ENCODE measurements around the gene RAPSN. TPM values are rescaled to one million over a fixed set of nuclear protein-coding genes. Genes with fewer than 3 reads are reported as not detected.

The RAPSN gene
- total RNA-seq, 1 experiment from 2014 or later = 1.0 TPM

GRCh38 chr11:47430524-47430923, 18.4 kb downstream of the RAPSN start:
- Histone ChIP-seq H3K27ac (ENCODE audit: low read depth, low read length, poor library complexity, severe bottlenecking) (no peak overlapping the region), H3K4me1 (ENCODE audit: insufficient read depth, low read length, poor library complexity, severe bottlenecking) (peaks cover under 1% of the 10 kb centered on the region), H3K36me3 (ENCODE audit: insufficient read depth, low read length, poor library complexity, severe bottlenecking) (no peaks in the 10 kb centered on the region), H3K27me3 (replicated peaks; ENCODE audit: insufficient read depth, low read depth, low read length, poor library complexity) (no peaks in the 10 kb centered on the region), H3K4me3 (ENCODE audit: low read depth, low read length, poor library complexity, severe bottlenecking) (no peak overlapping the region), H3K9me3 (ENCODE audit: low read depth, low read length, poor library complexity, severe bottlenecking) (no peaks in the 10 kb centered on the region)
- TF ChIP-seq CTCF (conservative IDR thresholded peaks at IDR 0.05; ENCODE audit: low read depth, low read length) = no peak
- no peak for TF ChIP-seq EZH2 (IDR thresholded peaks at IDR 0.05; ENCODE audit: borderline replicate concordance, low read depth, low read length, poor library complexity, severe bottlenecking)
- intact Hi-C loops (cut with micrococcal nuclease; ENCODE audit: unreplicated experiment) = no loop called here
- POLR2A ChIA-PET (ENCODE audit: low non-redundant PET) = no interaction called here
- CTCF ChIA-PET = no interaction called here
- DNase-seq (ENCODE audit: low spot score) = no peak
- no TSS peak for BruUV-seq (replicated peaks)

GRCh38 chr11:47426062-47426956, 22.6 kb downstream of the RAPSN start, which contains the start of gene PSMC3:
Gene PSMC3 (minus strand): TSS chr11:47426439. CDS start chr11:47426279, 160 bp downstream.
- DNase-seq (ENCODE audit: low spot score) = peak; percentile 100
- intact Hi-C loops (cut with micrococcal nuclease; ENCODE audit: unreplicated experiment) = no loop called here
- CTCF ChIA-PET = interaction anchor here (0.6 kb wide), 1 partner anchor 21 kb away, joined by 3 read pairs; no protein-coding TSS in a partner anchor
- Histone ChIP-seq H3K36me3 (ENCODE audit: insufficient read depth, low read length, poor library complexity, severe bottlenecking) (peaks cover 41% of the 10 kb centered on the region), H3K9me3 (ENCODE audit: low read depth, low read length, poor library complexity, severe bottlenecking) (no peaks in the 10 kb centered on the region), H3K27ac (ENCODE audit: low read depth, low read length, poor library complexity, severe bottlenecking) (peak within 1 kb of the TSS; percentile 98), H3K4me1 (ENCODE audit: insufficient read depth, low read length, poor library complexity, severe bottlenecking) (peaks cover 14% of the 10 kb centered on the region), H3K4me3 (ENCODE audit: low read depth, low read length, poor library complexity, severe bottlenecking) (peak within 1 kb of the TSS; percentile 78), H3K27me3 (replicated peaks; ENCODE audit: insufficient read depth, low read depth, low read length, poor library complexity) (no peaks in the 10 kb centered on the region)
- no peak for TF ChIP-seq CTCF (conservative IDR thresholded peaks at IDR 0.05; ENCODE audit: low read depth, low read length)
- TF ChIP-seq EZH2 (IDR thresholded peaks at IDR 0.05; ENCODE audit: borderline replicate concordance, low read depth, low read length, poor library complexity, severe bottlenecking) = no peak
- BruUV-seq (replicated peaks) = no TSS peak
- POLR2A ChIA-PET (ENCODE audit: low non-redundant PET) = no interaction called here

GRCh38 chr11:47425611-47426010, 23.3 kb downstream of the RAPSN start:
- Histone ChIP-seq H3K27ac (ENCODE audit: low read depth, low read length, poor library complexity, severe bottlenecking) (peak overlapping the region; percentile 98), H3K36me3 (ENCODE audit: insufficient read depth, low read length, poor library complexity, severe bottlenecking) (peaks cover 48% of the 10 kb centered on the region), H3K27me3 (replicated peaks; ENCODE audit: insufficient read depth, low read depth, low read length, poor library complexity) (no peaks in the 10 kb centered on the region), H3K4me1 (ENCODE audit: insufficient read depth, low read length, poor library complexity, severe bottlenecking) (peaks cover 14% of the 10 kb centered on the region), H3K9me3 (ENCODE audit: low read depth, low read length, poor library complexity, severe bottlenecking) (no peaks in the 10 kb centered on the region), H3K4me3 (ENCODE audit: low read depth, low read length, poor library complexity, severe bottlenecking) (peak overlapping the region; percentile 78)
- ChIA-PET POLR2A (ENCODE audit: low non-redundant PET) (no interaction called here), CTCF (no interaction called here)
- TF ChIP-seq EZH2 (IDR thresholded peaks at IDR 0.05; ENCODE audit: borderline replicate concordance, low read depth, low read length, poor library complexity, severe bottlenecking) = no peak
- no peak for TF ChIP-seq CTCF (conservative IDR thresholded peaks at IDR 0.05; ENCODE audit: low read depth, low read length)
- no peak for DNase-seq (ENCODE audit: low spot score)
- TSS peak; percentile 72 for BruUV-seq (replicated peaks)
- intact Hi-C loops (cut with micrococcal nuclease; ENCODE audit: unreplicated experiment) = no loop called here
